Nephron progenitor cell (in vitro differentiated cells): ENCODE data around the gene PRCP.

ENCODE experiments used
- DNase-seq: peaks from one replicate; pipeline ENCODE4 v3.0.0; 2021
- H3K27ac Mint-ChIP-seq: 2 replicates; pipeline ENCODE4 v1.8.0; 2021; ENCODE audit warnings: mild to moderate bottlenecking, moderate library complexity, mixed read lengths
- H3K27me3 Mint-ChIP-seq: 2 replicates; pipeline ENCODE4 v1.8.0; 2021; ENCODE audit warnings: mild to moderate bottlenecking, low read depth, mixed read lengths; ENCODE audit not compliant: poor library complexity
- H3K36me3 Mint-ChIP-seq: 2 replicates; pipeline ENCODE4 v1.8.0; 2021; ENCODE audit warnings: low read depth, mixed read lengths
- H3K4me1 Mint-ChIP-seq: 2 replicates; pipeline ENCODE4 v1.8.0; 2021; ENCODE audit warnings: mixed read lengths
- H3K4me3 Mint-ChIP-seq: 2 replicates; pipeline ENCODE4 v1.8.0; 2021; ENCODE audit warnings: mild to moderate bottlenecking, moderate library complexity, mixed read lengths
- H3K9me3 Mint-ChIP-seq: 2 replicates; pipeline ENCODE4 v1.8.0; 2021; ENCODE audit warnings: mild to moderate bottlenecking, moderate library complexity, mixed read lengths
- CTCF ChIP-seq: fragments of 200-600 bp; sonication (generic); IDR thresholded peaks from 2 replicates; pipeline ENCODE4 v1.5.0; 2021; ENCODE audit warnings: antibody characterized with exemption

Gene PRCP

GRCh38 chr11:82796998-82797961, 103.0 kb downstream of the PRCP start:
- Mint-ChIP-seq H3K27me3 (peaks cover 4% of the 10 kb centered on the region), H3K27ac (peak overlapping the region; percentile 98), H3K4me1 (no peaks in the 10 kb centered on the region), H3K4me3 (no peak overlapping the region), H3K36me3 (no peaks in the 10 kb centered on the region), H3K9me3 (peaks cover 16% of the 10 kb centered on the region)
- DNase-seq: peak; percentile 15
- no peak for TF ChIP-seq CTCF

- Mint-ChIP-seq H3K27ac (no peak overlapping the region), H3K36me3 (no peaks in the 10 kb centered on the region), H3K4me3 (no peak overlapping the region), H3K27me3 (no peaks in the 10 kb centered on the region), H3K9me3 (peaks cover 5% of the 10 kb centered on the region), H3K4me1 (peaks cover 9% of the 10 kb centered on the region)
- no peak for TF ChIP-seq CTCF
- DNase-seq: no peak
Observed at GRCh38 chr11:82794490-82794889, 105.7 kb downstream of the PRCP start.

GRCh38 chr11:82792822-82793569, 107.2 kb downstream of the PRCP start:
- Mint-ChIP-seq H3K9me3 (no peaks in the 10 kb centered on the region), H3K36me3 (no peaks in the 10 kb centered on the region), H3K4me1 (peaks cover 9% of the 10 kb centered on the region), H3K4me3 (no peak overlapping the region), H3K27me3 (no peaks in the 10 kb centered on the region), H3K27ac (no peak overlapping the region)
- no peak for TF ChIP-seq CTCF
- no peak for DNase-seq

GRCh38 chr11:82792319-82792718, 107.9 kb downstream of the PRCP start:
- no peak for TF ChIP-seq CTCF
- H3K27me3 Mint-ChIP-seq: no peaks in the 10 kb centered on the region
- H3K27ac Mint-ChIP-seq: no peak overlapping the region
- H3K4me1 Mint-ChIP-seq: peaks cover 9% of the 10 kb centered on the region
- H3K4me3 Mint-ChIP-seq: no peak overlapping the region
- DNase-seq: no peak
- no peaks in the 10 kb centered on the region for H3K9me3 Mint-ChIP-seq
- no peaks in the 10 kb centered on the region for H3K36me3 Mint-ChIP-seq

GRCh38 chr11:82791779-82792178, 108.5 kb downstream of the PRCP start:
- Mint-ChIP-seq H3K4me1 (peaks cover 9% of the 10 kb centered on the region), H3K27me3 (no peaks in the 10 kb centered on the region), H3K4me3 (no peak overlapping the region), H3K36me3 (no peaks in the 10 kb centered on the region), H3K9me3 (no peaks in the 10 kb centered on the region), H3K27ac (no peak overlapping the region)
- DNase-seq: no peak
- no peak for TF ChIP-seq CTCF
